22Rv1 (cell line): ENCODE data around the gene FGFBP3.
A peak's percentile ranks its signal among the peaks of the same experiment; 100 is the strongest.
"Not testable (repeated sequence)": the region's sequence is repeated elsewhere in the genome, so short reads cannot be mapped to it uniquely, and the experiment has no call there.

Source experiments
- H3K27ac ChIP-seq: fragments of 450-650 bp; 2 replicates; pipeline ENCODE4 v1.5.1; 2017
- CTCF ChIP-seq: fragments of 450-650 bp; IDR thresholded peaks from 2 replicates; pipeline ENCODE4 v1.5.1; 2017; ENCODE audit warnings: mild to moderate bottlenecking
- ZFX ChIP-seq: fragments of 450-650 bp; IDR thresholded peaks from 2 replicates; pipeline ENCODE4 v1.6.1; 2017; ENCODE audit warnings: antibody characterized with exemption, borderline replicate concordance

The FGFBP3 gene

GRCh38 chr10:91901784-91902677 lies 7.3 kb downstream of the FGFBP3 start:
- peak overlapping the region; percentile 29 for H3K27ac ChIP-seq
- no peak for TF ChIP-seq CTCF
- no peak for TF ChIP-seq ZFX

GRCh38 chr10:91897421-91897820 lies 11.9 kb downstream of the FGFBP3 start:
- TF ChIP-seq ZFX: no peak
- TF ChIP-seq CTCF: no peak
- H3K27ac ChIP-seq: no peak overlapping the region

- H3K27ac ChIP-seq: no peak overlapping the region
- TF ChIP-seq CTCF (no peak), ZFX (no peak)
Measured at GRCh38 chr10:91896212-91896756, 13.0 kb downstream of the FGFBP3 start.

GRCh38 chr10:91894261-91894685 lies 15.0 kb downstream of the FGFBP3 start:
- not testable (repeated sequence) for H3K27ac ChIP-seq

- H3K27ac ChIP-seq: no peak overlapping the region
- no peak for TF ChIP-seq ZFX
- no peak for TF ChIP-seq CTCF
Measured at GRCh38 chr10:91893051-91893450, 16.2 kb downstream of the FGFBP3 start.

- H3K27ac ChIP-seq: no peak overlapping the region
- TF ChIP-seq CTCF (no peak), ZFX (no peak)
Measured at GRCh38 chr10:91891125-91892001, 17.9 kb downstream of the FGFBP3 start.

- no peak overlapping the region for H3K27ac ChIP-seq
- TF ChIP-seq ZFX: no peak
- TF ChIP-seq CTCF: no peak
Measured at GRCh38 chr10:91887272-91888076, 21.8 kb downstream of the FGFBP3 start.
